GM18508 (cell line): ENCODE data around the gene IP6K1.
A peak's percentile ranks its signal among the peaks of the same experiment; 100 is the strongest.
"Not testable (repeated sequence)": the region's sequence is repeated elsewhere in the genome, so short reads cannot be mapped to it uniquely, and the experiment has no call there.

Experiments used
- ATAC-seq: cut with Tn5 transposase; IDR thresholded peaks from one replicate; pipeline ENCODE4 v1.9.1; 2021; ENCODE audit warnings: moderate number of reproducible peaks; ENCODE audit not compliant: insufficient read depth, unreplicated experiment

IP6K1 gene

DNA sequence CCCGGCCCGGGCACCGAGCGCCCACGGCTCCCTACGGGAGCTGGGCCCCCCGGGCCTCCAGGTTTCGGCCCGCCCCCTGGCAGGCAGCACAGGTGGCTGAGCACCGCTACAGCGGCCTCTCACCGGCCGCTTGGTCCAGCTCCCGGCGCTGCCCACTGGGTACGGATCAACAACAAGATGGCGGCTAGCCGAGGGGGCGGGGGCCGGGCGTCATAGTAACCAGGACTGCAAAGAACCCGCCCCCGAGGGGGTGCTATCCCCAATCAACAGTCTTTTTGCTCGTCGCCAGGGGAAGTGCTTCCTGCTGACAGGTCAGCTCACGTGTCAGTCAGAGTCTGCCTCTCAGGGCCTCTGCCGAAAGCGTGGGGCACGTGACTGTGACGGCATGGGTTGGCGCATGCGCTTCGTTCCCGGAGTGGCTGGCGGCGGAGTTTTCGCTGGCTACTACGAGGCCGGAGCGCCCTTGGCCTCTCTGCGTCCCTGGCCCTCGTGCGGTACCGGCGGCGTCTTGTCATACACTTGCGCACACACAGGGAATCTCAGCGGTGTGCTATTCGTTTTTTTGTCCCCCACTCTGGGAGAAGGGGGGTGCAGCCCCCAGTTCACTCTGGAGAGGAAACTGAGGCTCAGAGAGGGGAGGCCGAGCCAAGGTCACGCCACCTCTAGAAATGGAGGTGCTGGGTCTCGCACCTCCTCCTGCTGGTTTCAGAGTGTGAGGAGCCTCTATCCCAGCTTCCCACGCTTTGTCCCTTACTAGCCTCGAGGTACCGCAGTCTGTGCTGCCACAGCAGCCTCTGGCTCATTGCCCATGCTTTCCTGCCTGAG lies at the start of gene IP6K1:
Gene IP6K1, minus strand, starts transcription at position 186 of the 825 bp plus-strand sequence. CDS start 38,502 bp downstream, outside the sequence.
- peak; percentile 88 for ATAC-seq

DNA sequence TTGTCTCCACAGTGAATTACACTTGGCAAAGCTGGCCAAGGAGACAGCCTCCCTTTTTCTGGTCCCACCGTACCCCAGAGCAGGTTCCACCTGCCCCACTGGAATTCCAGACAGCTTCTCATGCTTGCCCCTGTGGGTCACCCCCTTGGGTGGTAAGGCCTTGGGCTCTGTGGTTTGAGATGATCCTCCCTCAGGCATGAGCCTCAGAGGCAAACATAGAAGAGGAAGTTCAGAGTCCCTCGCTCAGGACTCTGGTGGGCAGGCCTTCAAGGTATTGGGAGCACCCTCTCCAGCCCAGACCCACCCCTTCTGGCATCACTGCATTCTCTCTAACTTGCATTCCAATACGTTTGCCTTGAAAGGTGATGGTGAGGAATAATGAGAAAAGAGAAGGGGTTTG lies 45.0 kb upstream of the IP6K1 start:
- ATAC-seq: no peak

DNA sequence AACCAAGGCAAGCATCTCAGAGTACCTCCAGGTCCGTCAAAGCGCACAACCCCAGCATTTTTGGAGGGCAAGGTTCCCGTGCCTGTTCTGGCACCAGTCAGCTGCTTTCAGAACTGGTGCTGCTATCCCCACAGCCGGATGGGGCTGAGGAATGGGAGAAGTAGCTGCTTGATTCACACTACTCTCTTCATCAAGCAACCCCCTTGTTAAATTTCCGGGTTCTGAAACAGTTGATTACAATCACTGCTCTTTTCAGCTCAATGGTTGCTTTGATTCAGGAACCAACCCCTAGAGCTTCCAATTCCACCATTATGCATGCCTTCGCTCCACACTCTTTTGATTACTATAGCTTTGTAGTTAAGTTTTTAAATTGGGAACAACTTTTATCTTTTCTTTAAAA lies 39.7 kb upstream of the IP6K1 start:
- ATAC-seq: no peak

GRCh38 chr3:49823131-49823530 lies 36.8 kb upstream of the IP6K1 start:
- ATAC-seq: not testable (repeated sequence)

GRCh38 chr3:49813497-49814174 lies 27.3 kb upstream of the IP6K1 start, which contains the start of gene UBA7:
UBA7 (minus strand) TSS chr3:49813953; CDS start chr3:49813787, 166 bp downstream.
- no peak for ATAC-seq

DNA sequence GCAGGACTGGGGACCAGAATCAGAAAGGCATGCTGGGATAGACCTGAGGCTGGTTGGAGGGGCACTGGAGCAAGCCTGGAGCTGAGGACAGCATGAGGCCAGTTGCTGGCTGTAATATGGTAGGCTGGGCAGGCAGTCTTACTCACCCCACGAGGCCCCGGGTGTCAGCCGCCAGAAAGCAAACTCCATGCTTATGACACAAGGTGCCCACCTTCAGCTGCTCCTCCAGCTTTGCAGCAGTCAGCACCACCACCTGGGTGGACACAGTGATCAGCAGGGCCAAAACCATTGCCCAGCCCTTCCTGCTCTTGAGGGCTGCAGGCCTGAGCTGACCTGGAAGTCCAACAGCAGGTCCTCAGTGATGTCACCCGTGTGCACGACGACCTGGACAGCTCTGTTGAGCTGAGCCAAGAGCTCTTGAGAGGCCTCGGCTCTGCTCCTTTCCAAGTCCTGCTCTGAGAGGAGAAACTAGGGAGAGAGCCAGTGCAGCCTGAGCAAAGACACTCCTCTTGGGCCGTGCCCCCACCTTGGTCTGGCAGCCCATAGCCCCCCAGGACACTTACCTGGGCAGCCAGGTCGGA lies 26.7 kb upstream of the IP6K1 start:
- ATAC-seq: no peak

GRCh38 chr3:49807431-49808114 lies 21.2 kb upstream of the IP6K1 start:
- ATAC-seq: no peak

- no peak for ATAC-seq
These were observed 20.5 kb upstream of the IP6K1 start for GRCh38 chr3:49806850-49807249.

- no peak for ATAC-seq
These were observed 19.8 kb upstream of the IP6K1 start for GRCh38 chr3:49805897-49806701.

GRCh38 chr3:49805367-49805782 lies 19.0 kb upstream of the IP6K1 start:
- ATAC-seq: no peak

DNA sequence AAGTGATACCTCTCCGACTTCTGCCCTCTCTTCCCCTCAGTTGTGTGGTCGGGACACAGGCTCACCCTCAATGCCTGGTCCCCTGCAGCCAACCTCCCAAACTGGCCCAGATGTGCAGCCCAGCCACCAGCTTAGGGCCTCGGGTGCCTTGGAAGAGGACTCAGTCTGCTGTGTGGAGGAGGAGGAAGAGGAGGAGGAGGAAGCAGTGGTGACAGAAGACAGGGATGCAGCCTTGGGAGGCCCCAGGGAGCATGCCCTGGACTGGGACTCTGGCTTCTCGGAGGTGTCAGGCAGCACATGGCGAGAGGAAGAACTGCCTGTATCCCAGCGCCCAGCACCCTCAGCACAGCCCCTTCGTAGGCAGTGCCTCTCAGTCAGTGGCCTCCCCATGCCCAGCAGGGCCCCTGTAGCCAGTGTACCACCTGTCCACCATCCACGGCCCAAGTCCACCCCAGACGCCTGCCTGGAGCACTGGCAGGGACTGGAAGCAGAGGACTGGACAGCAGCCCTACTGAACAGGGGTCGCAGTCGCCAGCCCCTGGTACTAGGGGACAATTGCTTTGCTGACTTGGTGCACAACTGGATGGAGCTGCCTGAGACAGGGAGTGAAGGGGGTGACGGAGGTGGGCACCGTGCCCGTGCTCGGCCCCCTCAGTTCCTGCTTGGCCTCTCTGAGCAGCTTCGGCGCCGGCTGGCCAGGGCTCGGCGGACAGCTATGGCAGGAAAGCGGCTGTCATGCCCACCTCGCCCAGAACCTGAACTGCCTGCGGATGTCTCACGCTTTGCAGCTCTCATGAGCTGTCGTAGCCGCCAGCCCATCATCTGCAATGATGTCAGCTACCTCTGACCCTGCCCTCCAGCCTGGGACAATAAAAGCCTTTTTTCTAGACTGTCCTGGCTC lies 18.0 kb upstream of the IP6K1 start:
- no peak for ATAC-seq

- ATAC-seq: no peak
These were observed 17.3 kb upstream of the IP6K1 start for GRCh38 chr3:49803465-49804140.

GRCh38 chr3:49802719-49803464 lies 16.6 kb upstream of the IP6K1 start, which contains the start of gene INKA1:
INKA1 (plus strand) TSS chr3:49803261; CDS start chr3:49803393, 132 bp downstream.
- no peak for ATAC-seq

DNA sequence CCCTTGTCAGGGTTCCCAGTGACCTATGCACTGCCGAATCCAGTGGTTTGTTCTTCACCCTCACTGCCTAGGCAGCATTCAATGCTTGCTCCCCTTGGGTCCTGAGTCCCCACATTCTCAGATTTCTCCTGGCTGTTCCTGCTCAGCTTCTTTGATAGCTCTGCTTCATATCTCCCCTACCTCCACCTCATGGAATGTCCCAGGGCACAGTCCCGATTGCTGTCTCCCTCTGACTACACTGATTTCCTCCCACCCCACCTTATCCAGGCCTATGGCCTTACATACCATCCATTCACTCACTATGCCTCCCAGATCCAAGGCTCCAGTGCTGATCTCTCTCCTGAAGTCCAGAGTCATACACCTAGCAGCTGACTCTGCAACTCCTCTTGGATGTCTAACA lies 14.8 kb upstream of the IP6K1 start:
- no peak for ATAC-seq

DNA sequence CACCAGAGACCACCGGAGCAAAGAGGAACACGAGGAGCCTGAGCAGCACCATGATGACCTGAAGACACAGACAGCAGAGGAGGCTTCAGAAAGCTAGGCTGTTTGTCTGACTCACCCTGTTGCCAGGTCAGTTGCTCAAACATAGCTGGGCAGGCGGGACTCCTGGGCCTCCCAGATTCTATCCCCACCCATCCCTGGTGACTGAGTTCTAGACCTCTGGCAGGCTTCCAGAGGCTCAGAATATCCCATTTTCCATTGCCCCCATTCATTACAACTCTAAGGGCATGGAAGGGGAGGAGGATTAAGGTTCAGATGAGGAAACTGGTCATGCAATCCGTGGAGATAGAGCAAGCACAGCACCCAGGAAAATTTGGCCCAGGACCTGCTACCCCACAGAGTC lies 13.4 kb upstream of the IP6K1 start, which contains the start of gene CDHR4:
Gene CDHR4, minus strand, starts transcription at position 113 of the 400 bp plus-strand sequence. Its CDS starts 61 bp downstream, at position 52.
- no peak for ATAC-seq

DNA sequence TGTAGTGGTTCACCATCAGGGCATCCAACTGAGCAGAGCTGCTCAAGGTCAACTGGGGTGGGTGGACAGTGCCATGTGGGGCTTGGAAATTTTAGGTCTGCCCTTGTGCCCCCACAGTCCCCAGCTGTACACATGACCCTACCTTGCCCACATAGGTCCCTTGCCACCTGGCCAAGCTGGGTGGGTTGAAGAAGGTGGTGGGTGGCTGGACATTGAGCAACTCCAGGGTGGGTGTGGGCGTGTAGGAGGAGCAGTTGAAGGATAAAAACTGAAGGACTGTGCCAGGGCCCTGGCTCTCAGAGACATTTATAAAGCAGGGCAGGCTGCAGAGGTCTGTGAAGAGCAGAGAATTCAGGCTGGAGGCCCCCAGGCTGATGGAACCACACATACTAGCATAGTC lies 12.8 kb upstream of the IP6K1 start:
- no peak for ATAC-seq
